NCI-H526 treated with DMSO at 0.1 percent for 48 hours (cell line): Measurements from ENCODE around the gene TPBGL.

ENCODE experiments used
- DNase-seq: peaks from one replicate; lab custom pipeline; 2025; lab: John Stamatoyannopoulos, UW

Gene TPBGL

GRCh38 chr11:75246006-75246670, 5.6 kb downstream of the TPBGL start:
- no peak for DNase-seq

GRCh38 chr11:75246671-75247350, 6.2 kb downstream of the TPBGL start:
- DNase-seq, result no peak

- DNase-seq, result no peak
Measured at GRCh38 chr11:75248924-75249256, 8.3 kb downstream of the TPBGL start.

- DNase-seq, result no peak
Measured at GRCh38 chr11:75249704-75250103, 9.1 kb downstream of the TPBGL start.

- no peak for DNase-seq
Measured at GRCh38 chr11:75254326-75254725, 13.8 kb downstream of the TPBGL start.

GRCh38 chr11:75260396-75261170, 20.0 kb downstream of the TPBGL start:
- no peak for DNase-seq

- DNase-seq, result no peak
Measured at GRCh38 chr11:75261902-75262361, 21.4 kb downstream of the TPBGL start.

- DNase-seq, result no peak
Measured at GRCh38 chr11:75262436-75262835, 21.9 kb downstream of the TPBGL start.

- DNase-seq, result no peak
Measured at GRCh38 chr11:75262961-75263852, 22.6 kb downstream of the TPBGL start.

- DNase-seq, result no peak
Measured at GRCh38 chr11:75263944-75264349, 23.4 kb downstream of the TPBGL start.

GRCh38 chr11:75264356-75264755, 23.8 kb downstream of the TPBGL start:
- DNase-seq, result no peak

GRCh38 chr11:75264971-75265370, 24.4 kb downstream of the TPBGL start:
- DNase-seq, result no peak

GRCh38 chr11:75265851-75266531, 25.4 kb downstream of the TPBGL start:
- DNase-seq, result no peak

- DNase-seq, result no peak
Measured at GRCh38 chr11:75267171-75267970, 26.8 kb downstream of the TPBGL start.

GRCh38 chr11:75268626-75269366, 28.2 kb downstream of the TPBGL start:
- no peak for DNase-seq

GRCh38 chr11:75269367-75269660, 28.7 kb downstream of the TPBGL start:
- no peak for DNase-seq

- DNase-seq, result no peak
Measured at GRCh38 chr11:75269896-75270295, 29.3 kb downstream of the TPBGL start.

- DNase-seq, result no peak
Measured at GRCh38 chr11:75270896-75271418, 30.4 kb downstream of the TPBGL start.

- DNase-seq, result no peak
Measured at GRCh38 chr11:75271730-75272129, 31.2 kb downstream of the TPBGL start.

GRCh38 chr11:75272391-75272790, 31.8 kb downstream of the TPBGL start:
- no peak for DNase-seq
